ENCODE data around the gene PTGER2.

- TF ChIP-seq CTCF (IDR thresholded peaks at IDR 0.05; ENCODE audit: borderline replicate concordance, extremely low read depth, low read length, poor library complexity, severe bottlenecking) (no peak), EZH2 (IDR thresholded peaks at IDR 0.05; ENCODE audit: borderline replicate concordance, low read depth, low read length, severe bottlenecking) (no peak)
Observed at GRCh38 chr14:52307905-52308304, 6.2 kb upstream of the PTGER2 start.
